IPS DF 4.7 (cell line): ENCODE data around the gene SKAP2.

Experiments used
- DNase-seq: peaks from one replicate; pipeline ENCODE4 v3.0.0-alpha.2; 2013; ENCODE audit warnings: low spot score; ENCODE audit errors: extremely low read depth

SKAP2 gene, protein sequence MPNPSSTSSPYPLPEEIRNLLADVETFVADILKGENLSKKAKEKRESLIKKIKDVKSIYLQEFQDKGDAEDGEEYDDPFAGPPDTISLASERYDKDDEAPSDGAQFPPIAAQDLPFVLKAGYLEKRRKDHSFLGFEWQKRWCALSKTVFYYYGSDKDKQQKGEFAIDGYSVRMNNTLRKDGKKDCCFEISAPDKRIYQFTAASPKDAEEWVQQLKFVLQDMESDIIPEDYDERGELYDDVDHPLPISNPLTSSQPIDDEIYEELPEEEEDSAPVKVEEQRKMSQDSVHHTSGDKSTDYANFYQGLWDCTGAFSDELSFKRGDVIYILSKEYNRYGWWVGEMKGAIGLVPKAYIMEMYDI

DNA sequence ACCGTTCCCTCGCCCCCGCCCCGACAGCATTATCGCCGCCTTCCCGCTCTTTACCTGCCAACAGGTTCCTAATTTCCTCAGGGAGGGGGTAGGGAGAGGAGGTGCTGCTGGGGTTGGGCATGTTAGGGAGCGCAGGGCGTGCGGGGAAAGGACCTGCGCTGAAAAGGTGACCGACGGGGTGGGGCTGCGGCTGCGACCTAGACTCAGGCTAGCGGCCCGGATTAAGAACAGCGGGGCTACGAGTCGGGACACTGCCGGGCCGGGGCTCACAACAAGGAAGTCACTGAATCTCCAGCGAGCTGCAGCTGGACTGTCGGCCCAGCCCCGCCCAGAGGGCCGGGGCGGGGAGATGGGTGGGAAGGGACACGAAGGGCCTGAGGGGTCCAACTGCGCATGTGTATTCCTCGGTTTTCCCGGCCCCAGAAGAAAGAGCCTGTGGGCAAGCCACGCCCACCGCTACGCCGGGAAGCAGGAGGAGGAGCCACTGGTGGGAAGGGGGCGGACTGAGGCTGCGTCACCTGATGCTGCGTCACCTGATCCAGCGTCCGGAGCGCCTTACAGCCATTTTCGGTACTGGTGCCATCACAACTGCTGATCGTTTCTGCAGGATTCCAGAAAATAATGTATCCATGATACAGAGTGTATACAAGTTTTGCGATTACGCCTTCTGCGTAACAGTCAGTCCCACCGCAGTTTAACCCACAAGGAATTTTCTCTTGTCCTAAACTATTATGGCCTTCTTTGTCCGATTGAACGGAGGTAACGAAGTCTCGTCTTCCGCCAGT, at the start of gene SKAP2:
TSS of gene SKAP2 (minus strand) at position 282 of the 785 bp plus-strand sequence. CDS start at position 121, 161 bp downstream.
- peak; percentile 84 for DNase-seq

DNA sequence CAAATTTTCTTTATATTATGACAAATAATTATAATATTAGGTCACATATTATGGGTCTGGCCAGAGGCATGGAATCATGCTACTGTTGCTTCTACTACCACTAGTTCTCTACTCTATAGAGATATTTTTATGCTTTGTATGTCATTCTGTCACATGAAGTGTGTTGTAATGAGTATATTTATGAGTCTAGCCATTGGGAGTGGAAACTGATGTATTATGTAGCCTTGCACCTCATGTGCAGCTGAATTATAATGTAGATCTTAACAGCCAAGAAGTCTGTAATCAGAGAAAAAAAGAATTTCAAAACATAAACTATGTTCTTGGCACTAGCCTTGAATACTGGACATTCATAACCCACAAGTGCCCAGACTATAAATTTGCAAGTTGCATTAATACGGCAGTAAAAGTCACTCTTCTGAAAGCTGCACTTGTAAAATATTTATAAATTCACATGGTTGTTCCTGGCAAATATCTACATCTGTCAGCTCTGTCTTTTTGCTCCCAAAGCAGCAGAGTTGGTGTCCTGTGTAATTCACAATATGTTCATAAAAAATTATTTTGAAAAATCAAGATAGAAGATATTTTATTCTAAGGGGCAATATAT, 48.6 kb upstream of the SKAP2 start:
- no peak for DNase-seq

DNA sequence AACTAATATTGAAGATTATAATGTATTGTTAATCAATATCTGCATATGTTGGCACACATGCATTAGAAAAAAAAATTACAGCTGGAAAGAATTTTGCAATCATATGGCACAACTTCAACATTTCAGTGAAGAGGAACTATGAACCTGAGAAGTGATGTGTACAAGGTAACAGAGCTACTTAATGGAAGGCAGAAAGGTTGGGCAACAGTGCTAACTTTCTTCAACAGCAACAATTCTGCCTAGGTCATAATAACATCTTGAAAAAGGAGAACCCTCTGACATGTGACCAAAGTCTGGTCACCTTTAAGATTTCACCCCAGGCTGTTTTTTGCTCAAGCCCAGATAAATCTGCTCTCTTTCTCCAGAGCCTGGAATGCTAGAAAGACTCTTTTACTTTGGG, 47.9 kb upstream of the SKAP2 start:
- DNase-seq = no peak

DNA sequence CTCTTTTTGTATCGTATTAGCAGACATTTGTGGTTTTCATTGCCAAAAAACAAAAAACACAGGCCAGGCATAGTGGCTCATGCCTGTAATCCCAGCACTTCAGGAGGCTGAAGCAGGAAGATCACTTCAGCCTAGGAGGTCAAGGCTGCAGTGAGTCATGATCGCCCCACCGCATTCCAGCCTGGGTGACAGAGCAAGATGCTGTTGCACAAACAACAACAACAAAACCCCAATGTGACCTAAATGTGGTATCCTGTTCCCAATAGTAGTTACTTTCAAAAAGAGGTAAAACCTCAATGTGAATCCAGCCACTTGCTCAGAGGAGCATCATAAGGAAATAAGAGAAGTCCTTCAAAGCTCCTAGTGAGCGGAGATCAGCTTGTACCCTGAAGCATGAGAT, 45.8 kb upstream of the SKAP2 start:
- no peak for DNase-seq

DNA sequence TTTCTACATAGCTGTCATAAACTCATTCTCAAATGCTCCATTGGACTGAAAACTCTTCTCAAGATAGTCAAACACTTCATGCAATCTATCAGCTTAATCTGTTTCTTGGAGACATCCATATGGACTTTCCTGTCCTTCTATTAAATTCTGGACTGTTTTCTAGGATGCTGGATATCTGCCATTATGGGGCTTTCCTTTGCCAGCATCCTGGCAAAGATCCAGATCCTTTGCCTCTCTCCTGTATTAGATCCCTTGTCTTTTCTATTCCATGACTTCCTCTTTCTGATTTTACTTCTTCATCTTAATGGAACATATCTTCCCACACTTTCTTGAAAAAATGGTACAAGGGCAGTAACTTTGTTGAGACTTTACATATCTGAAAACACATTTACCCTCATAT, 35.9 kb upstream of the SKAP2 start:
- no peak for DNase-seq

DNA sequence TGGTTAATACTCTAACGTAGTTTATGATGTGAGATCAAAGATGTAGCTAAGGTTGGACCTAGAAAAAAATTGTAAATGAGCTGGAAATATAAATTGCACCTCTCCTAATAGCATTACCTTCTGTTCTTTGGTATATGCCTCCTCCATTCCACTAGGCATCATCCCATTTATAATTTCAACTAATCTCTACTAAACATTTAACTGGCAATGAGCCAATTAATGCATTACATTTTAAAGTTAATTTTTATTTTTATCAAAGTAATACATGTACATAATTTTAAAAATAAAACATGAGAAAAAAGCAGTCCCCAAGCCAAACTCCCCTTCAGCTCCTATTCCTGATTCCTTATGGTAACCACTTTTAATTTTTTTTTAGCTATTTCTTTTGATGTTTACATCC, 35.1 kb upstream of the SKAP2 start:
- no peak for DNase-seq

DNA sequence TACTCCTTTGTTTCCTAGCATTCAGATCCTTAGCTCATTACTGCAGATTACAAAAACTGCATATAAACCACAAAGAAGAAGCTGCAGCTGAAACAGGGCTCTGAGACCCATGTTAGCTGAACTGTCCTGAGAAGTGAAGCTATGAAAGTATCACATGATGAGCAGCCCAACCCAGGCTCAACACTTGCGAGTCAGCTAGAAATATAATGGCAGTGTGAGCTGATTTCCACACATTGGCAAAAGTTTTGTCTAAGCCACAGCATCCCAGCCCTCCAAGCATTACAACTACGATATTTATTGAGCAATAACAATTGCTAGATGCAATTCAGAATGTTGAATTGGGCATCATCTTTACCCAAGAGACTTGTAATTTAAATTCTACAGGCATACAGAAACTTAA, 34.5 kb upstream of the SKAP2 start:
- DNase-seq = no peak

DNA sequence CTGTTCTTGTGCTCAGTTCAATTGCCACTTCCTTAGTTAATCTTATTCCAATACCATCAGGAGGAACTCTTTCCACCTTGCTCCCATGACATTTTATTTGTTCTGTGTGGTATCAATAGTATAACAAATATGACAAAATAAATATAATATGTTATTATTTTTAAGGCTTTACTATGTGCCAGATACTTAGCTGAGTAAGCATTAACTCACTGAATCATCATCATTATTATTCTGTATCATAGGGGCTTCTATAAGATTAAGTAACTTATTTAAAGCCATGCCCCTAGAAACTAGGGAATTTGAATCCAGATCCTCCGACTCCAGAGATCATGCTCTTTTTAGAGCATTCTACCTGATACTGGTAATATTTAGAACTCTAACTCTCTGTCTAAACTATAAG, 33.5 kb upstream of the SKAP2 start:
- no peak for DNase-seq

DNA sequence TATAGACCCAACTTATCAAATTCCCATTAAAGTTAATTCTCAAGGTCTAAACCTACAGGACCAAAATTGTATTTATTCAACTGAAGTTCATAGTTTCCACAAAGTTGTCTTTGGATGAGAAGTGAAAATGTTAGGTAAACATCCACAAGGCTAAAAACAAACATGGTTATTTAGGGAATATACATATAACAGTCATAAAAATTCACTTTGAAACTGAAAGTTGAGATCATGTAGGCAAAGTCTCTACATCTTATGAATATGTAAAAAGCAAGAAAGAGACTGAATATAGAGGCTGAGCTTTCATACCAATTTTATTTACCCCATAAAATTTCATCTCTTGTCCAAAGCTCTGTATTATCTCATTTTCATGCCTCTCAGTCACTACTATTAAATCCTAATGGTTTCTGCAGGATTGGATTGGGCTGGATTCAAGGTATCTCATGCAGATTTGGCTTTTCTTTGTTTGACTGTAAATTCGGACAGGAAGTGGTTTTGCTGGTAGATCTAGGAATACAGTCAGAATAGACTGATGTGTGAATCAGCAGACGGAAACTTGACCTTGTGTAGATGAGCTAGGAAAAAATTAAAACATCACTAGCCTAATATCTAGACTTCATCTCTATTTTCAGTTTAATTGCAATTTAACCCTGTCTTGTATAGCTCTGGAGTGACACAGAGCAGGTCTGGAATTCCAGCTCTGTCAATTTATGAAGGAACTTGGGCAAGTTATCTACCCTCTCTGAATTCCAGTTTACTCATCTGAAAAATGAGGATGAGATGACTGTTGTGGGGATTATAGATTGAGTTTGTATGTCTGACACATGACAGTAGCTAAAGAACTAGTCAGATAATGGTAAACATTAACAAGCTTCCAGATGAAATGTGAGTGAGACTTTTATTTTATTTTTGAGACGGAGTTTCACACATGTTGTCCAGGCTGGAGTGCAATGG, 27.3 kb upstream of the SKAP2 start:
- DNase-seq = no peak

DNA sequence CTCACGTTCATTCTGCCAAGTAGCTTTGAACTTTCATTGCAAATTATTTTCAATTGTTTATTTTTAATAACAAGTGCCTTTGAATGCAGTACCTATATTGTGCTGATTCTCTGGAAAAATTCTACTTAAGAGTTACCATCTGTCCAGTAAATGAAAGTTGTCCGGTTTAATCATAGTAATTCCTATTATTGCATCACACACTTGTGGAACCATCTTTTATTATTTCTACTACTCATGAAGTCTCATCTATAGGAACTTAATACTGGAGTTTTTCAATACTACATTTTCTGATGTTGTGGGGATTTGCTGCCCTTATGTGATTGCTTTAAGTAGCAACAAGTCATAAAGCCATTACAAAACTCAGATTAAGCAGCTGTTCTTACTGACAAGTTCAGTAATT, 16.5 kb upstream of the SKAP2 start:
- DNase-seq = no peak

DNA sequence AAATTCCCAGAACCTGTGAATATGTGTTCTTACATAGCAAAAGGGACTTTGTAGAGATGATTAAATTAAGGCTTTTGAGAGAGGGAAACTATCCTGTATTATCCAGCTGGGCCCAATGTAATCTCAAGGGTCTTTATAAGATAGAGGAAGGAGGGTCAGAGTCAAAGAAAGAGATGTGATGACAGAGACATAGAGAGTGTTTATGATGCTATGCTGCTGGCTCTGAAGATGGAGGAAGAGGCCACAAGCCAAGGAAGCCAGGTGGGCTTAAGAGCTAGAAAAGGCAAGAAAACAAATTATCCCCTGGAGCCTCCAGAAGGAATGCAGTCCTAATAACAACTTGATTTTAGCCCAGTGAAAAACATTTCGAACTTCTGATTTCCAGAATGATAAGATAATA, 15.3 kb upstream of the SKAP2 start:
- no peak for DNase-seq

DNA sequence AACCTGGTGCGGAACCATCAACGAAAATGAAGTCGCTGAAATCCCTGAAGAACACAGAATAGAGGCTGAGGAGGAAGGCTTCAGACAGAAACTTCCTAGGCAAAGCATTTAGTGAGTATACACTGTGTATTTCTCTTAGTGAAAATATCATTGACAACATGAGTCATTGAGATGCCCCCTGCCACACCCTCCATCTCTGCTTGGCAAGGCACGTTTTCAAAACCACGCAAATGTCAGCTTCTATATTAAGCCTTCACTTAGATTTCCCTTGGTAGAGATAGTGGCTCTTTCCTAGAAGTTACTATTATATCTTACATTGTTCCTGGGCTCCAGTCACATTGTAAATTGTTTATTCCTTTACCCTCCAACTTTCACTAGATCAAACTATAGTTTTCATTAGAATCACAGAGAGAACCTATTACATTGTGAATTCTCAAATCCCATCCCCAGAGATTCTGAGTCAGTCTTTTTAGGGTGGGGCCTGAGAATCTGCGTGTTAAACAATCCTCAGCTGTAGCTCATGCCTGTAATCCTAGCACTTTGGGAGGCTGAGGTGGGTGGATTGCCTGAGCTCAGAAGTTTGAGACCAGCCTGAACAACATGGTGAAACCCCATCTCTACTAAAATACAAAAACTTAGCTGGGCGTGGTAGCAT, 4.6 kb upstream of the SKAP2 start:
- DNase-seq = no peak

DNA sequence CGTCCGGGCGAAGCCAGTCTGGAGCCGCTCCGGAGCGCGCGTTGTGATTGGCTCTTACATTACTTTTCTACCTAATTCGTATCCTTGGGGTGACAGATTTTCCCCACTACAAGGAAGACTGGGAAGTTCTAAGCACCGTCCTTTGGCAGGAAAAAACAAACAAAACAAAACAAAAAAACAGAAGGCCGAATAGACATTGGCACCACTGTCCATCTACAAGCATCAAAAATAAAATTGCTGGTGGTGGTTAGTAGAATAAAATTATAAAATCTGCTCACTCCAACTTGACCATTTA, 651 bp upstream of the SKAP2 start:
- DNase-seq = no peak

DNA sequence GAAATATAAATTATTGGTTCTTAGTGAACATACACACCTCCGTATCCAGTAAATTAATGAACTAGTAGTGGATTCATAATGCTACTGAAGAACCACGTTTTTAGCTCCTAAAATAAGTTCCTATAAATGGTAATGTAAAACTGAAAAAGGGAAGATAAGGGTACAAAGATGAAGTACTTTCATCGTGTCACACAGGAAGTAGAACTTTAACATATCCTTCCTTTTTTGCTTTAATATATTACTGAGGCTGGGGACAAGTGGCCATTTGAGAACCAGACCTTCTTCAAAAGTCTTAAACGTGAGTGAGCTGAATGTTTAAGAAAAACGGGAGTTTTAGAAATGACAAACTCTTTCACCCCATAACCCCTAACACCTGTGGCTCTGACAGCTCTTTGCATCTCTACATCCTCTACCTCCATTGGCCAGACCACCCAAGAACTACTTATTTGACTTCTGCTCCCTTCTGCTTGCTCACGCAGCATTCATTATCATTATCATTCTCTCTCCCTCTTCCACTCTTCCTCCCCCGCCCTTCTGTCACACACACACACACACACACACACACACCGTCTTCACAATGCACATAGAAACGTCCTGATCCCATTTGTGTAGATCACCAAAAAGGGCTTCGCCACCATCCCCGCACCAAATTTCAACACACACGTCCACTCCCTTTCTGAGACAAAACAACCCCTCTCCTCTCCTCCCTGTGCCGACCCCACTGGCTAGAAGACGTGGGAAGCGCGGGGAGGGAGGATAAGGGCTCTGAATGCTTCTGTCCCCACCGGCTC, 677 bp downstream of the SKAP2 start:
- DNase-seq = no peak

DNA sequence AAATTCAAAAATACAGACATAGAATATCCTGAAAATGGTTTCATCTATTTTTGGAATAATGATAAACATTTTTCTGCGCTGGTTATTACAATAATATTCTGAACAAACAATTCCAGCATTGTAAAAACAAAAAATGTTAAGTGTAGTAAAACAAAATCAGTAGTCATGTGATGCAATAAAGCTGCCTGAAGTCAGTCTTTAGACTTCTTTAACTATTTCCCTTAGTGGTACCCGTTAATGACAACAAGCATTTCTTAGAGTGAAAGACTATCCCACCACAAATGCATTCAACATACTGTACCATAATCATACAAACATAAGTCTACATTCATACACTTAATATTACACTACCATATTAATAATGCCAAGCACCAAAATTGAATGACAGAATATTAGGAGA, 1.6 kb downstream of the SKAP2 start:
- no peak for DNase-seq

DNA sequence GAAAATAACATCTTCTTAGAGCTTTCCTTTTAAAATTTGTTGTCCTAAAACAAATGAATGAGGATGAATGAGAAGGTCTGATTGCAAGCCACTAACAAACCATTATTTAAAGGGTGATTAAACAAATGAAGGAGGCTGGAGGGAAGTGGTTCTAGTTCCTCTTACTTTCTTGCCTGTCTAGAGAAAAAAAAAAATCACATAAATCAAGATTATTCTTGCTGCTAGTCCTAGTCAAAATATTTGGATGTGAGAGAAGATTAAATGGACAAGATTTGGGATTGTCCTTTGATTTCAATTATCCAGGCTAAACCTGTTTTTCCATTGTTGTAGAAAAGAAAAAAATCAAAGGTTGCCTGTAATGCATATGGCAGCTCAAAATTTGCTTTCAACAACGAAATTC, 3.3 kb downstream of the SKAP2 start:
- no peak for DNase-seq

DNA sequence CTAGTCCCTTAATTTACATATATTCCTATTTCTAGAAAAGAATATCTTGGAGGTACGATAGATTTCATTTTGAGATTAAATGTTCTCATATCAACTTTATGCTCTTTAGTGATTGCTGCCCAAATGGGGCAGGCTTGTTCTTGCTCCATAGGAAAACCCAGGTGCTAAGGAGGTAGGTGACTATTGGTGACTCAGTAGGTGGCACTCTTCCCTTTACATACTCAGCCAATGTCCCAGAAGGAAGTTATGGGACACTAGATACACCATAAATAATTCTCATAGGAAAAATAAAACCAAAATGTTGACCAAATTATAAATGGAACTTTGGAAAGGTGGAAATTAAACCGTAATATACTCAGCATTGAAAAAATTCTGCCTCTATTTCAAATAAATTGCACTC, 4.0 kb downstream of the SKAP2 start:
- DNase-seq = no peak

DNA sequence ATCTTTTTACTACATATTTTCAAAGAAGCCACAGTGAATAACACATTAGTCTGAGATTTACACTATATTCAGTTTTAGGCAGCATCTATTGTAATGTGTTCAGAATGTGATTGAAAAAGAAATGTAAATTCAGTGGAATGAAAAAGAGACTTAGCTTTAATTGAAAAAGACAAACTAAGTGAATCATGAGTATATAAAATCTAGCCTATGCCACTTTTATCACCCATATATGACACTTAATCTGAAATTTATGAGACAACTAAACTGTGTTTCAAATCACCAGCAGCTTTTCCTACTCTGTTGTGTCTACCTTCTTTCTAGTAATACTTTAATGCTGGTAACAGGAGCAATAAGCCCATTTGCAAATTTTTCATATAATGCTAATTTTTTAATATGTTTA, 4.7 kb downstream of the SKAP2 start:
- no peak for DNase-seq

DNA sequence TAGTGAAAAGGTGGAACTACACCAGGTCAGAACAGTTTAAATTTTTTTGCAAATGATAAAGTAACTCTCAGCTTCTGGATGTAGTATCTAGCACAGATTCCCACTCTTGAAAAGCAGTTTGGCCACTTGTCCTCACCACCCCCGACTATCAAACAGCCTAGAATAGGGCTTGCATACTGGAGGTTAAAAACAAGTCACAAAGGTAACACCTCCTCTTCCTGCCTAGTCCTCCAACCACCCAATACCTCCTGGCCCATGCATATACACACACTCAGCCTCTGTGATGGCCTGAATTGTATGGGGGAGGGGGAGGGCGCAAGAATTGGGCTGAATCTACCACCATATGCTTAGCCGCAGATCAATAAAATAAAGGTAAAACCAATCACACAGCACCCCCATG, 5.7 kb downstream of the SKAP2 start:
- no peak for DNase-seq

DNA sequence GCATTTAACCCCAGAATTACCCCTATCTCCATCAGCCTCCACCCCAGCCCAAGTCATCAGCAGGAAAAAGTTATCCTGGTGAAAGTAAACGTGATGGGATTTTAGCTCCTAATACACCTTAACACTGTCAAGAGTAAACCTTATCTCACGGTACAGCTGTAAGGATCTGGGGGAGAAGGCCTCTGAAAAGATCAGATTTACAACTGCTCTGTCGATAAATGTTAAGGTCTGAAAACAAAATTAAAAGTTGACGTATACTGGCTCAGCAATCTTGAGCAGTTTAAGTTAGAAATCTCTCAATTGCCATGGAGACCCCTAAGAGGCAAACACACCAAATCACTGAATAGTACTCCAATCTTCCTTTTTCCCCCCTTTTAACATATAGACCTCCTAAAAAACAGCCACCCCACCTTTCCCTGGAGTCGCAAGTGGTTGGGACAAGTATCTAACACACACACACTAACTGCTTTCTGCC, 6.1 kb downstream of the SKAP2 start:
- no peak for DNase-seq
